GM12878 (cell line): ENCODE measurements around the gene UQCR10. TPM values are rescaled to one million over a fixed set of nuclear protein-coding genes. Genes with fewer than 3 reads are reported as not detected.
A peak's percentile ranks its signal among the peaks of the same experiment; 100 is the strongest.

ENCODE experiments used
- ATAC-seq: fragments of 200-7000 bp; cut with Tn5 transposase; 3 replicates; pipeline ENCODE4 v1.9.1; 2020; ENCODE audit warnings: mild to moderate bottlenecking, moderate library complexity
- BruUV-seq: library from RNA; stranded (reverse); fragments of 400-500 nt; replicated peaks from 2 replicates; lab custom pipeline; 2021; lab: Mats Ljungman, UMichigan
- CTCF ChIA-PET: fragments of 300-600 bp; sonication (Branson Sonifier 250); formaldehyde crosslinking; extraction: SDS; loops from one replicate; lab custom pipeline; 2021; ENCODE audit warnings: inconsistent platforms; lab: Yijun Ruan, JAX
- POLR2A ChIA-PET: fragments of 350-600 bp; formaldehyde crosslinking; extraction: SDS; loops from one replicate; lab custom pipeline; 2021; ENCODE audit warnings: inconsistent platforms; lab: Charles Lee
- RAD21 ChIA-PET: fragments of 300-600 bp; sonication (Branson Sonifier 250); formaldehyde crosslinking; loops from one replicate; lab custom pipeline; 2023; ENCODE audit warnings: antibody characterized with exemption; ENCODE audit not compliant: unreplicated experiment; lab: Charles Lee
- SMC1A ChIA-PET: fragments of 300-600 bp; sonication (Branson Sonifier 250); formaldehyde crosslinking; loops from one replicate; lab custom pipeline; 2023; ENCODE audit not compliant: unreplicated experiment, uncharacterized antibody; lab: Charles Lee
- DNase-seq: peaks from one replicate; pipeline ENCODE4 v3.0.0-alpha.2; 2011; ENCODE audit warnings: low read depth, low spot score
- FAIRE-seq: peaks from 3 replicates; lab custom pipeline; 2011; peaks lifted over from hg19 to GRCh38; lab: Jason Lieb, UNC
- H2AFZ ChIP-seq: 2 replicates; pipeline ENCODE4 v1.6.0; 2011; ENCODE audit warnings: low read depth, low read length, control low read depth; ENCODE audit not compliant: control insufficient read depth
- H3K27ac ChIP-seq: 2 replicates; pipeline ENCODE4 v1.5.1; 2011; ENCODE audit warnings: control low read depth; ENCODE audit not compliant: control insufficient read depth, insufficient read depth
- H3K27me3 ChIP-seq, 2 experiments: replicated peaks in 1 of 2; 2 replicates each; pipeline versions ENCODE4 v1.6.0 to v1.6.1; 2011; ENCODE audit warnings: low read length in 1 of 2; ENCODE audit not compliant: control insufficient read depth in 2 of 2, insufficient read depth in 2 of 2
- H3K36me3 ChIP-seq, 2 experiments: 2 replicates each; pipeline ENCODE4 v1.5.1; 2011; ENCODE audit warnings: low read length in 1 of 2; ENCODE audit not compliant: control insufficient read depth in 2 of 2, insufficient read depth in 2 of 2
- H3K4me1 ChIP-seq: 2 replicates; pipeline ENCODE4 v1.6.1; 2011; ENCODE audit warnings: mild to moderate bottlenecking, low read length, moderate library complexity, mixed read lengths; ENCODE audit not compliant: control insufficient read depth, insufficient read depth
- H3K4me2 ChIP-seq: 2 replicates; pipeline ENCODE4 v1.6.0; 2011; ENCODE audit warnings: control low read depth; ENCODE audit not compliant: control insufficient read depth, insufficient read depth
- H3K4me3 ChIP-seq: fragments of 200-600 bp; sonication (generic); 2 replicates; pipeline ENCODE4 v1.5.1; 2016
- H3K79me2 ChIP-seq: 2 replicates; pipeline ENCODE4 v1.6.0; 2011; ENCODE audit warnings: low read length; ENCODE audit not compliant: control insufficient read depth, insufficient read depth
- H3K9ac ChIP-seq: 2 replicates; pipeline ENCODE4 v1.8.0; 2011; ENCODE audit warnings: low read length, control low read depth, mixed read lengths; ENCODE audit not compliant: control insufficient read depth, insufficient read depth
- H3K9me3 ChIP-seq: replicated peaks from 3 replicates; pipeline ENCODE4 v1.5.1; 2011; ENCODE audit warnings: mild to moderate bottlenecking, low read length; ENCODE audit not compliant: control insufficient read depth, insufficient read depth
- H4K20me1 ChIP-seq: 2 replicates; pipeline ENCODE4 v1.6.0; 2011; ENCODE audit not compliant: control insufficient read depth, insufficient read depth
- CBX3 ChIP-seq: fragments of 200-600 bp; sonication (generic); IDR thresholded peaks from 2 replicates; pipeline ENCODE4 v1.6.1; 2016; ENCODE audit warnings: low read depth, borderline replicate concordance
- ETV6 ChIP-seq, 2 experiments: fragments of 450-650 bp in 1 of 2; IDR thresholded peaks in 1 of 2; conservative IDR thresholded peaks in 1 of 2; 2 replicates each; pipeline ENCODE4 v1.6.1; 2014; ENCODE audit warnings: antibody characterized with exemption in 1 of 2, borderline replicate concordance in 1 of 2, low read depth in 1 of 2, mild to moderate bottlenecking in 1 of 2, moderate library complexity in 1 of 2
- PBX3 ChIP-seq: IDR thresholded peaks from 2 replicates; pipeline ENCODE4 v1.6.1; 2011; ENCODE audit warnings: mild to moderate bottlenecking, low read depth, low read length, moderate library complexity; ENCODE audit not compliant: insufficient replicate concordance
- POLR2A ChIP-seq: IDR thresholded peaks from 2 replicates; pipeline ENCODE4 v1.6.1; 2011; ENCODE audit warnings: low read depth, mild to moderate bottlenecking, low read length
- RAD51 ChIP-seq: fragments of 450-650 bp; IDR thresholded peaks from 2 replicates; pipeline ENCODE4 v1.6.1; 2016; ENCODE audit warnings: moderate library complexity, mild to moderate bottlenecking, inconsistent platforms
- SMAD1 ChIP-seq: fragments of 450-650 bp; IDR thresholded peaks from 2 replicates; pipeline ENCODE4 v1.6.1; 2018; ENCODE audit warnings: mild to moderate bottlenecking, low read depth; ENCODE audit not compliant: partially characterized antibody
- SP1 ChIP-seq: IDR thresholded peaks from one replicate; pipeline ENCODE4 v1.6.1; 2011; ENCODE audit warnings: low read depth, low read length
- TARDBP ChIP-seq: IDR thresholded peaks from 2 replicates; pipeline ENCODE4 v1.6.1; 2016; ENCODE audit warnings: borderline replicate concordance
- USF1 ChIP-seq: IDR thresholded peaks from 2 replicates; pipeline ENCODE4 v1.6.1; 2011; ENCODE audit warnings: borderline replicate concordance, low read depth, mild to moderate bottlenecking, moderate library complexity, mixed read lengths, low read length; ENCODE audit not compliant: insufficient read depth; ENCODE audit errors: extremely low read length
- ZNF592 ChIP-seq: fragments of 450-650 bp; IDR thresholded peaks from 2 replicates; pipeline ENCODE4 v1.6.1; 2017; ENCODE audit warnings: mild to moderate bottlenecking, moderate library complexity
- WGBS: methylation state at CpG from one replicate; pipeline ENCODE4 v1.1.6; 2016; ENCODE audit warnings: low lambda C conversion rate; ENCODE audit not compliant: insufficient replicate concordance, insufficient coverage; ENCODE audit errors: missing lambda C conversion rate; 5-methylcytosine and 5-hydroxymethylcytosine counted together
- in situ Hi-C: fragments of 300-500 bp; cut with MboI; formaldehyde crosslinking; loops from 9 replicates; pipeline ENCODE4 v1.14.3; 2018; ENCODE audit warnings: mixed read lengths
- intact Hi-C: fragments of 100-400 bp; cut with micrococcal nuclease; formaldehyde crosslinking; loops from one replicate; pipeline ENCODE4 v1.14.2; 2022; ENCODE audit not compliant: unreplicated experiment
- polyA plus RNA-seq, 11 experiments: library from polyadenylated mRNA; depleted of rRNA in 4 of 11; unstranded in 6 of 11; stranded (reverse) in 5 of 11; fragments of >200 nt; fragmentation: Nextera tagmentation in 4 of 11; fragmentation: Illumina TruSeq in 1 of 11; extraction: Ambion mirVana in 4 of 11; extraction: Trizol in 1 of 11; gene quantifications; 1 replicate in 1 of 11; 2 replicates in 10 of 11; pipeline versions ENCODE4 v1.2.1 to v1.2.3, GENCODE V29; 2011 to 2016; ENCODE audit warnings: inconsistent platforms in 2 of 11, missing spikeins in 2 of 11, low read depth in 1 of 11
- total RNA-seq, 4 experiments: library from RNA; depleted of rRNA in 3 of 4; stranded (reverse); fragments of >200 nt in 3 of 4; fragmentation: Illumina TruSeq in 1 of 4; extraction: Trizol in 1 of 4; gene quantifications; 2 replicates each; pipeline versions ENCODE4 v1.2.1 to v1.2.3, GENCODE V29; 2013 to 2021

UQCR10 gene
- total and polyA plus RNA-seq, 10 of the 15 experiments (the other 5 are each of a cell fraction or from before 2014, with no cell fraction given) = 144 to 1,021 (median 214) TPM

GRCh38 chr22:29786031-29786430 lies 18.9 kb downstream of the UQCR10 start (continued):
- TF ChIP-seq RAD51 (no peak), TARDBP (no peak), ZNF592 (no peak), SMAD1 (no peak), SP1 (no peak), CBX3 (no peak), ETV6 (conservative IDR thresholded peaks at IDR 0.05 in 1 of 2, IDR thresholded peaks at IDR 0.05 in 1 of 2; ENCODE audit: borderline replicate concordance in 1 of 2, low read depth in 1 of 2) (no peak)
- TF ChIP-seq, all 136 proteins: peak for 0

- CTCF ChIA-PET = no interaction called here
- Histone ChIP-seq H2AFZ (no peak overlapping the region), H3K36me3 (peaks cover 17 to 23% of the 10 kb centered on the region in 2 experiments; a peak in 3 of 4 replicates), H3K27me3 (no peaks in the 10 kb centered on the region), H3K4me1 (no peaks in the 10 kb centered on the region), H3K4me2 (no peak overlapping the region), H4K20me1 (no peaks in the 10 kb centered on the region), H3K79me2 (no peaks in the 10 kb centered on the region), H3K4me3 (no peak overlapping the region), H3K9me3 (no peaks in the 10 kb centered on the region), H3K9ac (no peak overlapping the region), H3K27ac (no peak overlapping the region)
- TF ChIP-seq POLR2A (peak; percentile 39; the same call in 1 of the 2 replicates), USF1 (no peak), PBX3 (no peak)
- ATAC-seq = no peak
- intact Hi-C loops = no loop called here
- POLR2A ChIA-PET = no interaction called here
- no peak for FAIRE-seq
- 83% methylated on average over 9 of the region's 9 CpGs for WGBS
- RAD21 ChIA-PET = no interaction called here
- BruUV-seq = no TSS peak
- SMC1A ChIA-PET = no interaction called here
- in situ Hi-C loops = no loop called here
- DNase-seq = no peak
These were observed 20.3 kb downstream of the UQCR10 start for GRCh38 chr22:29787371-29787980.
